Sciatic nerve (tissue), 2 donors: ENCODE measurements around the gene HOXD4. TPM values are rescaled to one million over a fixed set of nuclear protein-coding genes. Genes with fewer than 3 reads are reported as not detected.

Experiments used
- ATAC-seq: fragments of 200-7000 bp; cut with Tn5 transposase; one replicate; pipeline ENCODE4 v1.9.1; 2020; ENCODE audit warnings: mild to moderate bottlenecking, moderate library complexity
- DNase-seq: peaks from one replicate; pipeline ENCODE4 v3.0.0-alpha.2; 2020; ENCODE audit warnings: low spot score
- intact Hi-C: fragments of 100-400 bp; cut with DNase I; formaldehyde crosslinking; loops from one replicate; pipeline ENCODE4 v1.14.2; 2022
- total RNA-seq: library from RNA; stranded (reverse); fragmentation: NEBNext Ultra II Directional; extraction: Animal tissue kit (Norgen Biotek cat#: 25700); gene quantifications from one replicate; pipeline ENCODE4 v1.2.1, GENCODE V29; 2021
- donor health status: DM: no; HTN: no; CAD: no.
- donor health status: DM: no; HTN: no; CAD: no.

Gene HOXD4
- total RNA-seq, 1 donor from 2014 or later, result 6.8 TPM

- intact Hi-C loops, result no loop called here
- DNase-seq (no peak), ATAC-seq (no peak)
Observed at GRCh38 chr2:176112375-176113302, 38.7 kb upstream of the HOXD4 start.

- DNase-seq (no peak), ATAC-seq (no peak)
- intact Hi-C loops, result no loop called here
Observed at GRCh38 chr2:176114120-176114929, 37.0 kb upstream of the HOXD4 start.

- no peak for ATAC-seq
- no peak for DNase-seq
- intact Hi-C loops, result no loop called here
Observed at GRCh38 chr2:176114930-176115625, 36.3 kb upstream of the HOXD4 start.

GRCh38 chr2:176115883-176116813, 35.2 kb upstream of the HOXD4 start, which contains the start of gene HOXD10:
Gene HOXD10 (plus strand): TSS chr2:176116778. CDS start chr2:176116834, 56 bp downstream.
- ATAC-seq (peak; percentile 59), DNase-seq (no peak)
- intact Hi-C loops, result no loop called here

- ATAC-seq (no peak), DNase-seq (no peak)
- intact Hi-C loops, result no loop called here
Observed at GRCh38 chr2:176117162-176117822, 34.1 kb upstream of the HOXD4 start.

- DNase-seq, result no peak
- intact Hi-C loops, result no loop called here
Observed at GRCh38 chr2:176117823-176118371, 33.5 kb upstream of the HOXD4 start.

GRCh38 chr2:176118601-176119339, 32.6 kb upstream of the HOXD4 start:
- intact Hi-C loops, result no loop called here
- ATAC-seq (no peak), DNase-seq (no peak)

More at GRCh38 chr2:176117823-176118371, 33.5 kb upstream of the HOXD4 start:
- ATAC-seq, result no peak

GRCh38 chr2:176120364-176121189, 30.8 kb upstream of the HOXD4 start:
- intact Hi-C loops, result loop anchor here (10.0 kb wide), 1 partner anchor 1034 kb away; no protein-coding TSS in a partner anchor
- no peak for DNase-seq
- ATAC-seq, result no peak

- no peak for DNase-seq
Observed at GRCh38 chr2:176121190-176122051, 29.9 kb upstream of the HOXD4 start.

GRCh38 chr2:176122052-176122682, 29.2 kb upstream of the HOXD4 start:
- intact Hi-C loops, result loop anchor here (10.0 kb wide), 1 partner anchor 1033 kb away; no protein-coding TSS in a partner anchor
- ATAC-seq (peak; percentile 23), DNase-seq (no peak)

More at GRCh38 chr2:176121190-176122051, 29.9 kb upstream of the HOXD4 start:
- ATAC-seq, result no peak
- intact Hi-C loops, result loop anchor here (10.0 kb wide), 1 partner anchor 1033 kb away; no protein-coding TSS in a partner anchor

- DNase-seq, result no peak
- intact Hi-C loops, result loop anchor here (10.0 kb wide), 1 partner anchor 1032 kb away; no protein-coding TSS in a partner anchor
- peak; percentile 48 for ATAC-seq
Observed at GRCh38 chr2:176122683-176123410, 28.5 kb upstream of the HOXD4 start, which contains the start of gene HOXD9. Gene HOXD9 (plus strand): TSS chr2:176122719. CDS start chr2:176122769, 50 bp downstream.

- intact Hi-C loops, result loop anchor here (10.0 kb wide), 1 partner anchor 1031 kb away; no protein-coding TSS in a partner anchor
- ATAC-seq, result no peak
- no peak for DNase-seq
Observed at GRCh38 chr2:176123411-176124109, 27.8 kb upstream of the HOXD4 start.
